Fibroblast of lung (primary cell): Measurements from ENCODE around the gene DLK2. TPM values are rescaled to one million over a fixed set of nuclear protein-coding genes. Genes with fewer than 3 reads are reported as not detected.
"Not testable (repeated sequence)": the region's sequence is repeated elsewhere in the genome, so short reads cannot be mapped to it uniquely, and the experiment has no call there.

Experiments
- DNase-seq, 2 donors: peaks; one replicate each; pipeline versions ENCODE4 v3.0.0 to v3.0.0-alpha.2; 2010; ENCODE audit warnings: low read depth in 2 of 2
- H2AFZ ChIP-seq: 2 replicates; pipeline ENCODE4 v1.5.1; 2012; ENCODE audit warnings: low read length, control low read depth, inconsistent platforms
- H3K27ac ChIP-seq: 2 replicates; pipeline ENCODE4 v1.5.1; 2011; ENCODE audit warnings: low read length, control low read depth; ENCODE audit not compliant: insufficient read depth
- H3K27me3 ChIP-seq: 2 replicates; pipeline ENCODE4 v1.5.1; 2011; ENCODE audit warnings: mild to moderate bottlenecking, low read length; ENCODE audit not compliant: control insufficient read depth, insufficient read depth
- H3K36me3 ChIP-seq: 2 replicates; pipeline ENCODE4 v1.5.1; 2011; ENCODE audit warnings: low read length; ENCODE audit not compliant: control insufficient read depth, insufficient read depth
- H3K4me1 ChIP-seq: 2 replicates; pipeline ENCODE4 v1.5.1; 2011; ENCODE audit warnings: low read length; ENCODE audit not compliant: control insufficient read depth, insufficient read depth; ENCODE audit errors: extremely low read depth
- H3K4me2 ChIP-seq: 2 replicates; pipeline ENCODE4 v1.5.1; 2011; ENCODE audit warnings: low read length, control low read depth; ENCODE audit not compliant: insufficient read depth; ENCODE audit errors: extremely low read depth
- H3K4me3 ChIP-seq, 4 experiments: fragments of 200-600 bp in 1 of 4; sonication (generic) in 1 of 4; replicated peaks in 1 of 4; 2 replicates each; pipeline ENCODE4 v1.5.1; 2011 to 2016; ENCODE audit warnings: low read length in 4 of 4, low read depth in 3 of 4, mild to moderate bottlenecking in 3 of 4, control low read depth in 2 of 4, inconsistent platforms in 1 of 4, mixed read lengths in 1 of 4; ENCODE audit not compliant: insufficient read depth in 1 of 4; ENCODE audit errors: control extremely low read depth in 1 of 4
- H3K79me2 ChIP-seq: 2 replicates; pipeline ENCODE4 v1.5.1; 2012; ENCODE audit warnings: mild to moderate bottlenecking, low read length, inconsistent platforms; ENCODE audit not compliant: control insufficient read depth, insufficient read depth
- H3K9ac ChIP-seq: 2 replicates; pipeline ENCODE4 v1.5.1; 2011; ENCODE audit warnings: mild to moderate bottlenecking, low read length, control low read depth; ENCODE audit not compliant: insufficient read depth
- H3K9me3 ChIP-seq: 2 replicates; pipeline ENCODE4 v1.5.1; 2012; ENCODE audit warnings: low read depth, low read length; ENCODE audit not compliant: control insufficient read depth, insufficient read depth
- H4K20me1 ChIP-seq: 2 replicates; pipeline ENCODE4 v1.5.1; 2011; ENCODE audit warnings: low read length; ENCODE audit not compliant: control insufficient read depth, insufficient read depth; ENCODE audit errors: extremely low read depth
- CTCF ChIP-seq, 2 donors: IDR thresholded peaks in 1 of 2; conservative IDR thresholded peaks in 1 of 2; 1 replicate in 1 of 2; 2 replicates in 1 of 2; pipeline ENCODE4 v1.5.1; 2011 to 2012; ENCODE audit warnings: low read length in 2 of 2, control low read depth in 1 of 2, inconsistent platforms in 1 of 2, low read depth in 1 of 2, mild to moderate bottlenecking in 1 of 2
- EZH2 ChIP-seq: IDR thresholded peaks from 2 replicates; pipeline ENCODE4 v1.5.1; 2012; ENCODE audit warnings: low read length, control low read depth, mild to moderate bottlenecking; ENCODE audit errors: missing control alignments
- polyA plus RNA-seq, 2 donors: library from polyadenylated mRNA; depleted of rRNA in 1 of 2; stranded (reverse) in 1 of 2; unstranded in 1 of 2; fragments of >200 nt; gene quantifications; 2 replicates each; pipeline ENCODE4 v1.2.1, GENCODE V29; 2011 to 2012; ENCODE audit warnings: missing spikeins in 1 of 2
- total RNA-seq: library from RNA; depleted of rRNA; stranded (reverse); fragments of >200 nt; gene quantifications from 2 replicates; pipeline ENCODE4 v1.2.1, GENCODE V29; 2014

DLK2 gene
- total and polyA plus RNA-seq, 2 donors (not counting 1 experiment from before 2014, with no cell fraction given): 0.17 to 0.23 TPM

- no peak overlapping the region for H3K4me3 ChIP-seq
- H3K79me2 ChIP-seq: no peaks in the 10 kb centered on the region
- no peaks in the 10 kb centered on the region for H3K4me1 ChIP-seq
- H3K27ac ChIP-seq: no peak overlapping the region
- DNase-seq: no peak
- H2AFZ ChIP-seq: no peak overlapping the region
- H3K4me2 ChIP-seq: no peak overlapping the region
- no peaks in the 10 kb centered on the region for H3K9me3 ChIP-seq
- no peaks in the 10 kb centered on the region for H4K20me1 ChIP-seq
- peaks cover 6% of the 10 kb centered on the region for H3K27me3 ChIP-seq
- no peaks in the 10 kb centered on the region for H3K36me3 ChIP-seq
- no peak overlapping the region for H3K9ac ChIP-seq
- TF ChIP-seq EZH2: no peak
- TF ChIP-seq CTCF (conservative IDR thresholded peaks at IDR 0.05 in 1 of 2, IDR thresholded peaks at IDR 0.05 in 1 of 2; ENCODE audit: low read depth in 1 of 2, low read length in 2 of 2): no peak
These were observed 6.6 kb upstream of the DLK2 start for GRCh38 chr6:43461936-43462335.

GRCh38 chr6:43460032-43460431, 4.7 kb upstream of the DLK2 start:
- H3K79me2 ChIP-seq: no peaks in the 10 kb centered on the region
- DNase-seq: no peak
- H3K27me3 ChIP-seq: peaks cover 5% of the 10 kb centered on the region
- TF ChIP-seq CTCF (conservative IDR thresholded peaks at IDR 0.05 in 1 of 2, IDR thresholded peaks at IDR 0.05 in 1 of 2; ENCODE audit: low read depth in 1 of 2, low read length in 2 of 2) (no peak), EZH2 (no peak)
- H3K27ac ChIP-seq: no peak overlapping the region
- H2AFZ ChIP-seq: no peak overlapping the region
- no peaks in the 10 kb centered on the region for H3K36me3 ChIP-seq
- no peak overlapping the region for H3K4me3 ChIP-seq
- H3K9ac ChIP-seq: no peak overlapping the region
- no peaks in the 10 kb centered on the region for H4K20me1 ChIP-seq
- no peaks in the 10 kb centered on the region for H3K4me1 ChIP-seq
- H3K4me2 ChIP-seq: no peak overlapping the region
- H3K9me3 ChIP-seq: no peaks in the 10 kb centered on the region

- no peak for DNase-seq
- no peaks in the 10 kb centered on the region for H4K20me1 ChIP-seq
These were observed 4.2 kb upstream of the DLK2 start for GRCh38 chr6:43459535-43459934.

DNA sequence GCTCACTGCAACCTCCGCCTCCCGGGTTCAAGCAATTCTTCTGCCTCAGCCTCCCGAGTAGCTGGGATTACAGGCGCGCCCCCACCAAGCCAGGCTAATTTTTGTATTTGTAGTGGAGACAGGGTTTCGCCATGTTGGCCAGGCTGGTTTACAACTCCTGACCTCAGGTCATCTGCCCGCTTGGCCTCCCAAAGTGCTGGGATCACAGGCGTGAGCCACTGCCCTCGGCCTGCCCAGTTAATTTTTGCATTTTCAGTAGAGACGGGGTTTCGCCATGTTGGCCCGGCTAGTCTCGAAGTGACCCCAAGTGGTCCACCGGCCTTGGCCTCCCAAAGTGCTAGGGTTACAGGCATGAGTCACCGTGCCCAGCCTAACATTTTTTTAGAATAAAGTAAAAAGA, 2.8 kb upstream of the DLK2 start:
- H3K79me2 ChIP-seq, H3K4me1 ChIP-seq, H3K4me2 ChIP-seq, H3K4me3 ChIP-seq, DNase-seq, H3K36me3 ChIP-seq, H3K9me3 ChIP-seq, H3K27ac ChIP-seq, H3K27me3 ChIP-seq, H4K20me1 ChIP-seq, H3K9ac ChIP-seq, H2AFZ ChIP-seq: not testable (repeated sequence)

More at GRCh38 chr6:43459535-43459934, 4.2 kb upstream of the DLK2 start:
- H2AFZ ChIP-seq: no peak overlapping the region
- no peak overlapping the region for H3K4me2 ChIP-seq
- H3K4me1 ChIP-seq: peaks cover 3% of the 10 kb centered on the region
- H3K79me2 ChIP-seq: no peaks in the 10 kb centered on the region
- no peak overlapping the region for H3K9ac ChIP-seq
- no peak overlapping the region for H3K4me3 ChIP-seq
- TF ChIP-seq CTCF (conservative IDR thresholded peaks at IDR 0.05 in 1 of 2, IDR thresholded peaks at IDR 0.05 in 1 of 2; ENCODE audit: low read depth in 1 of 2, low read length in 2 of 2) (no peak), EZH2 (no peak)
- no peak overlapping the region for H3K27ac ChIP-seq
- no peaks in the 10 kb centered on the region for H3K9me3 ChIP-seq
- H3K36me3 ChIP-seq: no peaks in the 10 kb centered on the region
- H3K27me3 ChIP-seq: peaks cover 5% of the 10 kb centered on the region
